GM12878 (cell line): Measurements from ENCODE around the gene GORASP1. TPM values are rescaled to one million over a fixed set of nuclear protein-coding genes. Genes with fewer than 3 reads are reported as not detected.

Experiments used
- BRCA1 ChIP-seq: IDR thresholded peaks from 2 replicates; pipeline ENCODE4 v1.6.1; 2011; ENCODE audit warnings: low read depth, low read length, improper control_type of control experiment
- DPF2 ChIP-seq: fragments of 450-650 bp; IDR thresholded peaks from 2 replicates; pipeline ENCODE4 v1.6.1; 2017; ENCODE audit warnings: mild to moderate bottlenecking
- EGR1 ChIP-seq, 2 experiments: IDR thresholded peaks; 1 replicate in 1 of 2; 2 replicates in 1 of 2; pipeline ENCODE4 v1.6.1; 2011 to 2012; ENCODE audit warnings: low read depth in 2 of 2, low read length in 2 of 2, borderline replicate concordance in 1 of 2, mild to moderate bottlenecking in 1 of 2, moderate library complexity in 1 of 2
- GATAD2B ChIP-seq: fragments of 450-650 bp; conservative IDR thresholded peaks from 2 replicates; pipeline ENCODE4 v1.6.1; 2017; ENCODE audit warnings: low read depth, mild to moderate bottlenecking, moderate library complexity
- IKZF2 ChIP-seq, 2 experiments: fragments of 450-650 bp; IDR thresholded peaks; 2 replicates each; pipeline ENCODE4 v1.6.1; 2017; ENCODE audit warnings: mild to moderate bottlenecking in 2 of 2, moderate library complexity in 2 of 2
- KAT2A ChIP-seq: conservative IDR thresholded peaks from 2 replicates; pipeline ENCODE4 v1.6.1; 2011; ENCODE audit warnings: low read depth, low read length; ENCODE audit not compliant: control insufficient read depth
- MYC ChIP-seq: IDR thresholded peaks from 2 replicates; pipeline ENCODE4 v1.6.1; 2011; ENCODE audit warnings: mild to moderate bottlenecking, low read length, moderate library complexity, inconsistent platforms; ENCODE audit not compliant: insufficient read depth, insufficient replicate concordance, insufficient read length, severe bottlenecking
- POU2F2 ChIP-seq: IDR thresholded peaks from 3 replicates; pipeline ENCODE4 v1.6.1; 2011; ENCODE audit warnings: low read depth, mild to moderate bottlenecking, low read length, borderline replicate concordance
- RAD21 ChIP-seq: IDR thresholded peaks from 2 replicates; pipeline ENCODE4 v1.6.1; 2011; ENCODE audit warnings: mild to moderate bottlenecking, low read depth, low read length, moderate library complexity; ENCODE audit not compliant: insufficient read depth
- STAT1 ChIP-seq: fragments of 450-650 bp; conservative IDR thresholded peaks from 2 replicates; pipeline ENCODE4 v1.6.1; 2014; ENCODE audit warnings: antibody characterized with exemption, mild to moderate bottlenecking
- SUZ12 ChIP-seq: fragments of 200-600 bp; sonication (generic); IDR thresholded peaks from one replicate; pipeline ENCODE4 v1.6.1; 2018; ENCODE audit warnings: antibody characterized with exemption, mild to moderate bottlenecking; ENCODE audit not compliant: unreplicated experiment
- TAF1 ChIP-seq: IDR thresholded peaks from 2 replicates; pipeline ENCODE4 v1.6.1; 2011; ENCODE audit warnings: mild to moderate bottlenecking, low read depth, low read length, borderline replicate concordance
- TCF3 ChIP-seq: IDR thresholded peaks from 2 replicates; pipeline ENCODE4 v1.6.1; 2012; ENCODE audit warnings: low read depth, mild to moderate bottlenecking, low read length, borderline replicate concordance; ENCODE audit not compliant: insufficient read depth
- YY1 ChIP-seq: IDR thresholded peaks from 2 replicates; pipeline ENCODE4 v1.6.1; 2011; ENCODE audit warnings: low read depth, mild to moderate bottlenecking, low read length
- ZSCAN29 ChIP-seq: fragments of 450-650 bp; IDR thresholded peaks from 2 replicates; pipeline ENCODE4 v1.6.1; 2017; ENCODE audit warnings: mild to moderate bottlenecking, moderate library complexity
- polyA plus RNA-seq, 11 experiments: library from polyadenylated mRNA; depleted of rRNA in 4 of 11; unstranded in 6 of 11; stranded (reverse) in 5 of 11; fragments of >200 nt; fragmentation: Nextera tagmentation in 4 of 11; fragmentation: Illumina TruSeq in 1 of 11; extraction: Ambion mirVana in 4 of 11; extraction: Trizol in 1 of 11; gene quantifications; 1 replicate in 1 of 11; 2 replicates in 10 of 11; pipeline versions ENCODE4 v1.2.1 to v1.2.3, GENCODE V29; 2011 to 2016; ENCODE audit warnings: inconsistent platforms in 2 of 11, missing spikeins in 2 of 11, low read depth in 1 of 11
- total RNA-seq, 4 experiments: library from RNA; depleted of rRNA in 3 of 4; stranded (reverse); fragments of >200 nt in 3 of 4; fragmentation: Illumina TruSeq in 1 of 4; extraction: Trizol in 1 of 4; gene quantifications; 2 replicates each; pipeline versions ENCODE4 v1.2.1 to v1.2.3, GENCODE V29; 2013 to 2021
- TF ChIP-seq, protein P1 (sequence below): fragments of 450-650 bp; IDR thresholded peaks from 2 replicates; pipeline ENCODE4 v1.6.1; 2014; ENCODE audit warnings: mild to moderate bottlenecking
- TF ChIP-seq, protein P2 (sequence below): fragments of 450-650 bp; IDR thresholded peaks from 2 replicates; pipeline ENCODE4 v1.6.1; 2016; ENCODE audit warnings: mild to moderate bottlenecking
- TF ChIP-seq, protein P3 (sequence below): IDR thresholded peaks from 2 replicates; pipeline ENCODE4 v1.6.1; 2012; ENCODE audit warnings: low read depth, low read length, improper control_type of control experiment
- TF ChIP-seq, protein P4 (sequence below), 3 experiments: IDR thresholded peaks in 2 of 3; conservative IDR thresholded peaks in 1 of 3; 2 replicates each; pipeline ENCODE4 v1.5.1; 2011; ENCODE audit warnings: low read depth in 3 of 3, low read length in 3 of 3, mild to moderate bottlenecking in 3 of 3, control low read depth in 2 of 3, moderate library complexity in 2 of 3, inconsistent platforms in 1 of 3, mixed read lengths in 1 of 3; ENCODE audit not compliant: control insufficient read depth in 2 of 3, insufficient read depth in 1 of 3; ENCODE audit errors: extremely low read depth in 1 of 3
- TF ChIP-seq, protein P5 (sequence below): fragments of 450-650 bp; formaldehyde crosslinking; IDR thresholded peaks from 2 replicates; pipeline ENCODE4 v1.5.0; 2022; ENCODE audit warnings: mild to moderate bottlenecking, missing genetic modification characterization

GORASP1 gene
- total and polyA plus RNA-seq, 10 of the 15 experiments (the other 5 are each of a cell fraction or from before 2014, with no cell fraction given): 3.6 to 32.7 (median 23.2) TPM

DNA sequence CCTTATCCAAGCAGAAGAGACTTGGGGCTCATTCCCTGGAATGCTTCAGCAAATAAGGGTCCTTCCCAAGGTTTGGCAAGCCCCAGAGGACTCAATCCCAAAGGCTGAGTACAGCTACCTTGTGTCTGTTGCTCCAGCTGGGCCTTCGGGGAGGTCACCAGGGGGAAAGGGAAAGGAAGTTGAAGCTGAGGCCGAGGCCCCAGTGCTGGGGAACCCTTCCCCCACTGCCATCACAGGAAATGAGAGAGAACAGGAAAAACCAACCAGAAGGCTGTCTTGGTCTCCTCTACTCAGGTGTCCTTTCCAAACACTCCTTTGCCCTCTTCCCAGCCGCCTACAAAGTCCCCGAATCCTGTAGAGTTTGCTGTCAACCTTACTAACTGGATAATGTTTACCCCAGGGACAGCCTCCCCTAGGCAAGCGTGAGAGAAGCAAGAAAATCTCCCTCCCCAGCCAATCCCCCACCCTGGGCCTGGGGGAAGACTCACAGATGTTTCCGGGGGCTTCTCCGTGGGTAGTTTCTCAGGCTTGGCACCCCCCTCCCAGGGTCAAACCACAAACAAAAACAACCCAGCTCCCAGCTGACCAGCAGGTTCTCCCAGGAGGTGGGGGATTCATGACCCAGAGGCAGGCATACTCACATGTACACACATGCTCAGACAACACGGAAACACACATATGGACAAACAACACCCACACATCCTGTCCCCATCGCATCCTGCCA is 40.4 kb upstream of the GORASP1 start (continued):
- TF ChIP-seq POU2F2: peak; percentile 4; the same call in 2 of the 3 replicates
- TF ChIP-seq, protein P1, sequence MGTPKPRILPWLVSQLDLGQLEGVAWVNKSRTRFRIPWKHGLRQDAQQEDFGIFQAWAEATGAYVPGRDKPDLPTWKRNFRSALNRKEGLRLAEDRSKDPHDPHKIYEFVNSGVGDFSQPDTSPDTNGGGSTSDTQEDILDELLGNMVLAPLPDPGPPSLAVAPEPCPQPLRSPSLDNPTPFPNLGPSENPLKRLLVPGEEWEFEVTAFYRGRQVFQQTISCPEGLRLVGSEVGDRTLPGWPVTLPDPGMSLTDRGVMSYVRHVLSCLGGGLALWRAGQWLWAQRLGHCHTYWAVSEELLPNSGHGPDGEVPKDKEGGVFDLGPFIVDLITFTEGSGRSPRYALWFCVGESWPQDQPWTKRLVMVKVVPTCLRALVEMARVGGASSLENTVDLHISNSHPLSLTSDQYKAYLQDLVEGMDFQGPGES: no peak
- TF ChIP-seq EGR1 (IDR thresholded peaks at IDR 0.05; ENCODE audit: borderline replicate concordance in 1 of 2, low read depth in 2 of 2, low read length in 2 of 2): peak in 1 of 2 experiments; percentile 78; a peak in 2 of 3 replicates
- TF ChIP-seq, protein P2, sequence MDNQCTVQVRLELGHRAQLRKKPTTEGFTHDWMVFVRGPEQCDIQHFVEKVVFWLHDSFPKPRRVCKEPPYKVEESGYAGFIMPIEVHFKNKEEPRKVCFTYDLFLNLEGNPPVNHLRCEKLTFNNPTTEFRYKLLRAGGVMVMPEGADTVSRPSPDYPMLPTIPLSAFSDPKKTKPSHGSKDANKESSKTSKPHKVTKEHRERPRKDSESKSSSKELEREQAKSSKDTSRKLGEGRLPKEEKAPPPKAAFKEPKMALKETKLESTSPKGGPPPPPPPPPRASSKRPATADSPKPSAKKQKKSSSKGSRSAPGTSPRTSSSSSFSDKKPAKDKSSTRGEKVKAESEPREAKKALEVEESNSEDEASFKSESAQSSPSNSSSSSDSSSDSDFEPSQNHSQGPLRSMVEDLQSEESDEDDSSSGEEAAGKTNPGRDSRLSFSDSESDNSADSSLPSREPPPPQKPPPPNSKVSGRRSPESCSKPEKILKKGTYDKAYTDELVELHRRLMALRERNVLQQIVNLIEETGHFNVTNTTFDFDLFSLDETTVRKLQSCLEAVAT: 0 out of 2 replicates have a peak, but pooled peaks have one; percentile 56
- no peak for TF ChIP-seq BRCA1
- TF ChIP-seq, protein P3, sequence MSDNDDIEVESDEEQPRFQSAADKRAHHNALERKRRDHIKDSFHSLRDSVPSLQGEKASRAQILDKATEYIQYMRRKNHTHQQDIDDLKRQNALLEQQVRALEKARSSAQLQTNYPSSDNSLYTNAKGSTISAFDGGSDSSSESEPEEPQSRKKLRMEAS: no peak
- TF ChIP-seq, protein P4, sequence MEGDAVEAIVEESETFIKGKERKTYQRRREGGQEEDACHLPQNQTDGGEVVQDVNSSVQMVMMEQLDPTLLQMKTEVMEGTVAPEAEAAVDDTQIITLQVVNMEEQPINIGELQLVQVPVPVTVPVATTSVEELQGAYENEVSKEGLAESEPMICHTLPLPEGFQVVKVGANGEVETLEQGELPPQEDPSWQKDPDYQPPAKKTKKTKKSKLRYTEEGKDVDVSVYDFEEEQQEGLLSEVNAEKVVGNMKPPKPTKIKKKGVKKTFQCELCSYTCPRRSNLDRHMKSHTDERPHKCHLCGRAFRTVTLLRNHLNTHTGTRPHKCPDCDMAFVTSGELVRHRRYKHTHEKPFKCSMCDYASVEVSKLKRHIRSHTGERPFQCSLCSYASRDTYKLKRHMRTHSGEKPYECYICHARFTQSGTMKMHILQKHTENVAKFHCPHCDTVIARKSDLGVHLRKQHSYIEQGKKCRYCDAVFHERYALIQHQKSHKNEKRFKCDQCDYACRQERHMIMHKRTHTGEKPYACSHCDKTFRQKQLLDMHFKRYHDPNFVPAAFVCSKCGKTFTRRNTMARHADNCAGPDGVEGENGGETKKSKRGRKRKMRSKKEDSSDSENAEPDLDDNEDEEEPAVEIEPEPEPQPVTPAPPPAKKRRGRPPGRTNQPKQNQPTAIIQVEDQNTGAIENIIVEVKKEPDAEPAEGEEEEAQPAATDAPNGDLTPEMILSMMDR (IDR thresholded peaks at IDR 0.05 in 2 of 3, conservative IDR thresholded peaks at IDR 0.05 in 1 of 3; ENCODE audit: control insufficient read depth in 2 of 3, extremely low read depth in 1 of 3, insufficient read depth in 1 of 3, low read depth in 3 of 3, low read length in 3 of 3): no peak
- no peak for TF ChIP-seq MYC
- TF ChIP-seq ZSCAN29: no peak
- peak; percentile 50; the same call in 1 of the 2 replicates for TF ChIP-seq TCF3
- TF ChIP-seq RAD21: no peak
- peak; percentile 50 to 61; a peak in 1 of 4 replicates for TF ChIP-seq IKZF2 (IDR thresholded peaks at IDR 0.05)
- TF ChIP-seq DPF2: peak; percentile 21; the same call in 1 of the 2 replicates
- peak; percentile 69; the same call in 1 of the 2 replicates for TF ChIP-seq GATAD2B
- TF ChIP-seq TAF1: peak; percentile 59; the same call in 1 of the 2 replicates
- no peak for TF ChIP-seq SUZ12
- TF ChIP-seq, protein P5, sequence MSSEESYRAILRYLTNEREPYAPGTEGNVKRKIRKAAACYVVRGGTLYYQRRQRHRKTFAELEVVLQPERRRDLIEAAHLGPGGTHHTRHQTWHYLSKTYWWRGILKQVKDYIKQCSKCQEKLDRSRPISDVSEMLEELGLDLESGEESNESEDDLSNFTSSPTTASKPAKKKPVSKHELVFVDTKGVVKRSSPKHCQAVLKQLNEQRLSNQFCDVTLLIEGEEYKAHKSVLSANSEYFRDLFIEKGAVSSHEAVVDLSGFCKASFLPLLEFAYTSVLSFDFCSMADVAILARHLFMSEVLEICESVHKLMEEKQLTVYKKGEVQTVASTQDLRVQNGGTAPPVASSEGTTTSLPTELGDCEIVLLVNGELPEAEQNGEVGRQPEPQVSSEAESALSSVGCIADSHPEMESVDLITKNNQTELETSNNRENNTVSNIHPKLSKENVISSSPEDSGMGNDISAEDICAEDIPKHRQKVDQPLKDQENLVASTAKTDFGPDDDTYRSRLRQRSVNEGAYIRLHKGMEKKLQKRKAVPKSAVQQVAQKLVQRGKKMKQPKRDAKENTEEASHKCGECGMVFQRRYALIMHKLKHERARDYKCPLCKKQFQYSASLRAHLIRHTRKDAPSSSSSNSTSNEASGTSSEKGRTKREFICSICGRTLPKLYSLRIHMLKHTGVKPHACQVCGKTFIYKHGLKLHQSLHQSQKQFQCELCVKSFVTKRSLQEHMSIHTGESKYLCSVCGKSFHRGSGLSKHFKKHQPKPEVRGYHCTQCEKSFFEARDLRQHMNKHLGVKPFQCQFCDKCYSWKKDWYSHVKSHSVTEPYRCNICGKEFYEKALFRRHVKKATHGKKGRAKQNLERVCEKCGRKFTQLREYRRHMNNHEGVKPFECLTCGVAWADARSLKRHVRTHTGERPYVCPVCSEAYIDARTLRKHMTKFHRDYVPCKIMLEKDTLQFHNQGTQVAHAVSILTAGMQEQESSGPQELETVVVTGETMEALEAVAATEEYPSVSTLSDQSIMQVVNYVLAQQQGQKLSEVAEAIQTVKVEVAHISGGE (CRISPR knock-in tag): no peak
- no peak for TF ChIP-seq STAT1
- TF ChIP-seq YY1: peak; percentile 32; the same call in 1 of the 2 replicates
- TF ChIP-seq KAT2A: no peak
